ENCODE measurements around the gene SPDYE3. TPM values are rescaled to one million over a fixed set of nuclear protein-coding genes. Genes with fewer than 3 reads are reported as not detected.
"Not testable (repeated sequence)": the region's sequence is repeated elsewhere in the genome, so short reads cannot be mapped to it uniquely, and the experiment has no call there.

The SPDYE3 gene
- total RNA-seq, 2 donors from 2014 or later, result not detected

- Mint-ChIP-seq H3K27ac (no peak overlapping the region), H3K4me1 (peaks cover 11% of the 10 kb centered on the region), H3K4me3 (no peak overlapping the region), H3K27me3 (no peaks in the 10 kb centered on the region), H3K36me3 (ENCODE audit: low read depth) (no peaks in the 10 kb centered on the region)
- no peaks in the 10 kb centered on the region for H3K9me3 ChIP-seq (ENCODE audit: control insufficient read depth, low read length, poor library complexity, severe bottlenecking)
- ATAC-seq, result no peak
- no peak for DNase-seq
These were observed 41.3 kb downstream of the SPDYE3 start for GRCh38 chr7:100348805-100349204.

DNA sequence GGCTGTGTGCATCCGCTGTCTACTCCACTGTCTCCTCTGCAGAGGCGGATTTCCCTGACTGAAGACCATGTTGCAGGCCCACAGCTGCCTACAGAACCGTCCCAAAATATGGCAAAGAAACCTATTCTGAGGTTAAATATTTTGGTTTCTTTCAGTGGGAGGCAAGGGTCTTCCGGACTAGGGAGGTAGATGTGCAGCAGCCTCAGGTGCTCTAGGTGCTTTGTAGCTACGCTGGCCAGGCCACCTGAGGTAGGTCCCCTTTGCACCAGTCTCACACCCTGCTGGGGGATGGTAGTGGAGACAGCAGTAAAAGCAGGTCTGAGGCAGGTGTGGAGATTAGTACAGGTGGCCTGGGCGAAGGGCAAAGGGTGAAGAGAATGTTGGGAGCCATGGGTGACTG is 42.3 kb downstream of the SPDYE3 start:
- ATAC-seq (no peak), DNase-seq (no peak)
- H3K27me3 Mint-ChIP-seq, result no peaks in the 10 kb centered on the region
- H3K9me3 ChIP-seq (ENCODE audit: control insufficient read depth, low read length, poor library complexity, severe bottlenecking), result no peaks in the 10 kb centered on the region
- H3K36me3 Mint-ChIP-seq (ENCODE audit: low read depth), result no peaks in the 10 kb centered on the region
- no peak overlapping the region for H3K27ac Mint-ChIP-seq
- peaks cover 7% of the 10 kb centered on the region for H3K4me1 Mint-ChIP-seq
- no peak overlapping the region for H3K4me3 Mint-ChIP-seq

DNA sequence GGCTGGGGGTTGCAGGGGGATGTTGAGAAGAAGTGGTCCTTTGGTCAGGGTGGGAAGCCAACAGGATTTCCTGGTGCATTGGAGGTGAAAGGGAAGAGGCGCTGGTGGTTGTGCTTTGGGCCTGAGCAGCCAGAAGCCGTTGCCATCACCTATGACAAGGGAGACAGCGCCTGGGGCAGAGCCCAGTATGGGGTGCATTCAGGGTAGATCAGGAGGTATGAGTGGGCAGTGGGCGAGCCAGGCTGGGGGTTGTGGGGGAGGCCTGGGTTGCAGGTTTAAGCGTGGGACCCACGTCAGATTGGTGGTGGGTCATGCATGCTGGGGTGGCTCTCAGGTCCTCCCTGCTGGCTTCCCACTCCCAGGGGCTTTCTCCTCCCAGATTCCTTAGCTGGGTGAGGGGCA is 44.2 kb downstream of the SPDYE3 start:
- H3K4me3 Mint-ChIP-seq, result no peak overlapping the region
- no peaks in the 10 kb centered on the region for H3K9me3 ChIP-seq (ENCODE audit: control insufficient read depth, low read length, poor library complexity, severe bottlenecking)
- DNase-seq (no peak), ATAC-seq (no peak)
- H3K4me1 Mint-ChIP-seq, result peaks cover 7% of the 10 kb centered on the region
- no peaks in the 10 kb centered on the region for H3K27me3 Mint-ChIP-seq
- H3K27ac Mint-ChIP-seq, result peak overlapping the region; percentile 80
- H3K36me3 Mint-ChIP-seq (ENCODE audit: low read depth), result no peaks in the 10 kb centered on the region

DNA sequence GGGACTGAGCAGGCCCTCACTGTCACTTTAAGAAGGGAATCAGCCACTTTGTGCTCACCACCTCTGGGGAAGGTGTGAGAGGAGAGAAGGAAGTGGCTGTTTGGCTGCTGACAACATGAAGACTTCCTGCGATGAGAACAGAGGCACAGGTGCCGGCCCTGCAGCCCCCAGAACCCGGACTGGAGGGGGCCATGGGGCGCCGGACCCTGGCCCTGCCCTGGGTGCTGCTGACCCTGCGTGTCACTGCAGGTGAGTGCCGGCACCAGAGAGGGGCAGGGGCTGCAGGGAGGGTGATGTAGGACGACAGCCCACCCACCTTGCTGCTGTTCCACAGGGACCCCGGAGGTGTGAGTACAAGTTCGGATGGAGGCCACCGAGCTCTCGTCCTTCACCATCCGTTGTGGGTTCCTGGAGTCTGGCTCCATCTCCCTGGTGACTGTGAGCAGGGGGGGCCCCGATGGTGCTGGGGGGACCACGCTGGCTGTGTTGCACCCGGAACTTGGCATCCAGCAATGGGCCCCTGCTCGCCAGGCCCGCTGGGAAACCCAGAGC is 44.8 kb downstream of the SPDYE3 start:
- ATAC-seq, result peak; percentile 79
- not testable (repeated sequence) for H3K4me3 Mint-ChIP-seq; H3K27me3 Mint-ChIP-seq; H3K27ac Mint-ChIP-seq; H3K36me3 Mint-ChIP-seq (ENCODE audit: low read depth); DNase-seq; H3K9me3 ChIP-seq (ENCODE audit: control insufficient read depth, low read length, poor library complexity, severe bottlenecking); H3K4me1 Mint-ChIP-seq

- Mint-ChIP-seq H3K27ac (peak overlapping the region; percentile 75), H3K4me1 (peaks cover 3% of the 10 kb centered on the region), H3K27me3 (no peaks in the 10 kb centered on the region), H3K4me3 (peak overlapping the region; percentile 50), H3K36me3 (ENCODE audit: low read depth) (no peaks in the 10 kb centered on the region)
- no peak for DNase-seq
- H3K9me3 ChIP-seq (ENCODE audit: control insufficient read depth, low read length, poor library complexity, severe bottlenecking), result no peaks in the 10 kb centered on the region
- ATAC-seq, result no peak
These were observed 45.6 kb downstream of the SPDYE3 start for GRCh38 chr7:100352984-100353684.

- Mint-ChIP-seq H3K27me3 (no peaks in the 10 kb centered on the region), H3K36me3 (ENCODE audit: low read depth) (no peaks in the 10 kb centered on the region), H3K4me1 (peaks cover 3% of the 10 kb centered on the region), H3K4me3 (peak overlapping the region; percentile 50), H3K27ac (peak overlapping the region; percentile 75)
- no peak for ATAC-seq
- H3K9me3 ChIP-seq (ENCODE audit: control insufficient read depth, low read length, poor library complexity, severe bottlenecking), result no peaks in the 10 kb centered on the region
- DNase-seq, result no peak
These were observed 46.3 kb downstream of the SPDYE3 start for GRCh38 chr7:100353685-100354330.

DNA sequence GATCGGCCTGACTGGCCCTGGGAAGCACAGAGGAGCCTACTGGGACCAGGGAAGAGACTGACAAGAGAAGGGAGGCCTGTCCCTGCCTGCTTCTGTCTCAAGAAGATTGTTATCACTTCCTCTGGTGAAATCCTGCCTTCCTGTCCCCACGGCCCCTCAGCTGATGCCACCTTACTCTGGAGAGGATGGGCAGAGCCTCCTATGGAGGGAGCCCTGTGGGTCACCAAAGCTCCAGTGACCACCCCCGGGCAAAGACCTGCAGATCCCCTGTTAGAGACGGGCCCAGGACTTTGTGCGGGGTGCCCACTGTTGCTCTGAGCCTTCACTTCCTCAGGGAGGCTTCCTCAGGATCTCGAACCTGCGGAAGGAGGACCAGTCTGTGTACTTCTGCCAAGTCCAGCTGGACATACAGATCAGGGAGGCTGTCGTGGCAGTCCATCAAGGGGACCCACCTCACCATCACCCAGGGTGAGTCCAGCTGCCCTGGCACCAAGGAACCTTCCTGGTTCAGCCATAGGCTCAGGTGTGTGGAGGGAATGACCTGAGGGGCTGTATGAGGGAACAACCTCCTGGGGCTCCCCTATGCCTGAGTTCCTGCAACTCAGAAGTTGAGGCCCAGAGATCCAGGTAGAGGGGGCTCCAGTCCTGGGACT is 49.0 kb downstream of the SPDYE3 start:
- peaks cover 9% of the 10 kb centered on the region for H3K36me3 Mint-ChIP-seq (ENCODE audit: low read depth)
- ATAC-seq (no peak), DNase-seq (no peak)
- H3K4me1 Mint-ChIP-seq, result peaks cover 4% of the 10 kb centered on the region
- no peak overlapping the region for H3K4me3 Mint-ChIP-seq
- H3K9me3 ChIP-seq (ENCODE audit: control insufficient read depth, low read length, poor library complexity, severe bottlenecking), result no peaks in the 10 kb centered on the region
- H3K27ac Mint-ChIP-seq, result no peak overlapping the region
- H3K27me3 Mint-ChIP-seq, result no peaks in the 10 kb centered on the region

GRCh38 chr7:100357131-100357561 is 49.6 kb downstream of the SPDYE3 start:
- no peaks in the 10 kb centered on the region for H3K27me3 Mint-ChIP-seq
- peaks cover 3% of the 10 kb centered on the region for H3K4me1 Mint-ChIP-seq
- peaks cover 9% of the 10 kb centered on the region for H3K36me3 Mint-ChIP-seq (ENCODE audit: low read depth)
- no peak overlapping the region for H3K4me3 Mint-ChIP-seq
- DNase-seq (no peak), ATAC-seq (no peak)
- H3K9me3 ChIP-seq (ENCODE audit: control insufficient read depth, low read length, poor library complexity, severe bottlenecking), result no peaks in the 10 kb centered on the region
- no peak overlapping the region for H3K27ac Mint-ChIP-seq

DNA sequence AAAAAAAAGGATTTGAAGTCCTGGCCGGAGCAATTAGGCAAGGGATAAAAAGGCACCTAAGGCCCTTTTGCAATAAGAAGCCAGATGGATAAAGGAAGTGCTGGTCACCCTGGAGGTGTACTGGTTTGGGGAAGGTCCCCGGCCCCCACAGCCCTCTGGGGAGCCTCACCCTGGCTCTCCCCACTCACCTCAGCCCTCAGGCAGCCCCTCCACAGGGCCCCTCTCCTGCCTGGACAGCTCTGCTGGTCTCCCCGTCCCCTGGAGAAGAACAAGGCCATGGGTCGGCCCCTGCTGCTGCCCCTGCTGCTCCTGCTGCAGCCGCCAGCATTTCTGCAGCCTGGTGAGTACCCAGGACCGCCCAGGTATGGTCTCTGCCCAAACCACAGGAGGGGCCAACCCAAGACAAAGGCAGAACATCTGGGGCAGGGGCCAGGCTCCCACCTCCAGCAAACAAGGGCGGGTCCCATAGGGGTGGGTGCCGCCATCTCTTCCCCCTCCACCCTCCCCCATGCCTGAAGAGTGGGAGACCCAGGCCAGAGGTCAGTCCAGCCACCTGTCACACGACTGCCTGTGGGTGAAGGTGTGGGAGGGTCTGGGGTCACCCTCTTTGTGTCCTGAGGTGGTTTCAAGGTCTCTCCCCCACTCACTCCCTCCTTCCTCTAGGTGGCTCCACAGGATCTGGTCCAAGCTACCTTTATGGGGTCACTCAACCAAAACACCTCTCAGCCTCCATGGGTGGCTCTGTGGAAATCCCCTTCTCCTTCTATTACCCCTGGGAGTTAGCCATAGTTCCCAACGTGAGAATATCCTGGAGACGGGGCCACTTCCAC is 50.7 kb downstream of the SPDYE3 start, which contains the start of gene PILRB:
PILRB (plus strand) TSS at position 91 of the 830 bp plus-strand sequence; CDS start at position 277, 186 bp downstream.
- peak within 1 kb of the TSS; percentile 83 for H3K27ac Mint-ChIP-seq
- H3K36me3 Mint-ChIP-seq (ENCODE audit: low read depth), result peaks cover 9% of the 10 kb centered on the region
- no peak within 1 kb of the TSS for H3K4me3 Mint-ChIP-seq
- peaks cover 3% of the 10 kb centered on the region for H3K4me1 Mint-ChIP-seq
- no peaks in the 10 kb centered on the region for H3K9me3 ChIP-seq (ENCODE audit: control insufficient read depth, low read length, poor library complexity, severe bottlenecking)
- no peak for ATAC-seq
- no peak for DNase-seq
- no peaks in the 10 kb centered on the region for H3K27me3 Mint-ChIP-seq

- H3K27me3 Mint-ChIP-seq, result no peaks in the 10 kb centered on the region
- no peak for ATAC-seq
- H3K4me1 Mint-ChIP-seq, result peaks cover 3% of the 10 kb centered on the region
- H3K36me3 Mint-ChIP-seq (ENCODE audit: low read depth), result peaks cover 9% of the 10 kb centered on the region
- no peak for DNase-seq
- H3K4me3 Mint-ChIP-seq, result no peak overlapping the region
- no peaks in the 10 kb centered on the region for H3K9me3 ChIP-seq (ENCODE audit: control insufficient read depth, low read length, poor library complexity, severe bottlenecking)
- peak overlapping the region; percentile 83 for H3K27ac Mint-ChIP-seq
These were observed 51.3 kb downstream of the SPDYE3 start for GRCh38 chr7:100358857-100359212.

DNA sequence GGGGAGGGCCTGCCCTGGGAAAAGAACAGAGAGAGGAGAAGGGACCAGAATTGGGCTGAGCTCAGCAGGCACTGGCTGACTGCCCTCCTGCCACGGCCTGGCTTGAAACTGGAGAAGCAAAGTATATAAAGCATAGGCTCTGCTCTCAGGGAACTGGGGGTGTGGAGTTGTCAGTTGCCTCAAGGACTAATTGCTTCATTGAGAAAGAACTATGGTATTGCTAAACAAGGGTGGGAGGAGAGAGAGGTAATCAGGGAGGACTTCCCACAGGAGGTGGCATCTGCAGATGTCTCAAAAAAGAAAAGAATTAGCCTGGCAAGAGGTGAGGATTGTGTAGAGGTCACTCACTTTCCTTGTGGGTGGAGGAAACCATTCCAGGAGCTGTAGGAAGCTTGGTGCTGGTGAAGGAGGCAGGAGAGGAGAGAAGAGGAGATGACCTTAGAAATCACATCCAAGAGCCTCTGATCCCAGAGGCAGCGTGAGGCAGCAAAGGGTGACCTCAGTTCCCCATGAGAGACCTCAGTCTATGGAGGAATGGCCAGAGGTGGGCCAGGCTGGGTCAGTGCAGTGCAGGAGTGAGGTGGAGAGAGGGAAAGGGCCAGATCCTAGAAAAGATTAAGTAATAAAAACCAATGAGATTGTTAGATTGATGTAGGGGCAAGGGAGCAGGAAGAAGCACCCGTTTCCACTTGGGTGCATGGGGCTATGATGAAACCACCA is 52.8 kb downstream of the SPDYE3 start:
- DNase-seq, result no peak
- Mint-ChIP-seq H3K36me3 (ENCODE audit: low read depth) (peaks cover 11% of the 10 kb centered on the region), H3K27ac (peak overlapping the region; percentile 83), H3K4me1 (peaks cover 11% of the 10 kb centered on the region), H3K27me3 (no peaks in the 10 kb centered on the region), H3K4me3 (peak overlapping the region; percentile 50)
- no peak for ATAC-seq
- H3K9me3 ChIP-seq (ENCODE audit: control insufficient read depth, low read length, poor library complexity, severe bottlenecking), result no peaks in the 10 kb centered on the region

- no peak overlapping the region for H3K27ac Mint-ChIP-seq
- no peak for DNase-seq
- no peak overlapping the region for H3K4me3 Mint-ChIP-seq
- H3K36me3 Mint-ChIP-seq (ENCODE audit: low read depth), result peaks cover 11% of the 10 kb centered on the region
- no peaks in the 10 kb centered on the region for H3K9me3 ChIP-seq (ENCODE audit: control insufficient read depth, low read length, poor library complexity, severe bottlenecking)
- H3K27me3 Mint-ChIP-seq, result no peaks in the 10 kb centered on the region
- H3K4me1 Mint-ChIP-seq, result peaks cover 24% of the 10 kb centered on the region
- no peak for ATAC-seq
These were observed 55.6 kb downstream of the SPDYE3 start for GRCh38 chr7:100363098-100363497.

Data from T-helper 17 cell (primary cell).